COR-L47 (cell line): Measurements from ENCODE around the gene TLE5.
"Not testable (repeated sequence)": the region's sequence is repeated elsewhere in the genome, so short reads cannot be mapped to it uniquely, and the experiment has no call there.

Experiments used
- DNase-seq: peaks from one replicate; lab custom pipeline; 2025; lab: John Stamatoyannopoulos, UW

The TLE5 gene

DNA sequence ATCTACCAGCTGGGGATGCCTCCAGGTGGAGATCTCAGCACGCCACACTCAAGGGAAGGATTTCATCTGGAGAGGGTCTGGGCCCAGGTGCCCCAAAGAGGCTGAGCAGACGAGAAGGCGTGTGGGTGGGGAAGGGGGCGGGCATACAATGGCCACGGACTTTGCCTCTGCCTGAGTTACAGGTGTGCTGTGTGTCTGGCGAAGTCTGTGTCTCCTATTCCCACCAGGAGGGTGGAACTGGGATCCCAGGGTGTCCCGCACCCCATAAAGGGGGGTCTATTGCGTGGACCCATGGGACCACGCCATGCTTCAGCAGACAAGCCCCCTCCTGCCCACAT, 36.8 kb downstream of the TLE5 start:
- no peak for DNase-seq

- no peak for DNase-seq
These were observed 37.3 kb downstream of the TLE5 start for GRCh38 chr19:3024870-3025548.

DNA sequence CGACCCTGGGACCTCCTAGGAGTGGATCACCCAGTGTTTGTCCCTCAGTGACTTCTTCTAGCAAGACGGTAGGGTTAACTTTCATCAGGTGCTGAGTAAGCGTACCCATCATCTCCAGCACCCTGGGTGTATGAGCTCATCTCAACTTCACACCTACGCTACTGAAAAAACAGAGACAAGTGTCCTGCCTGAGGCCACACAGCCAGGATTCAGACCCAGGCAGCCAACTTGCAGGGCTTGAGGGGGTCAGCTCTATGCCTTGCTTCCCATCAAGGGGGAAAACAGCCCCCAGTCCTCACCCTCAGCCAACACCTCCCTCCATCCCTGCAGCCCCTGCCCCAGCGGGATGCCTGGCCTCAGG, 37.8 kb downstream of the TLE5 start:
- DNase-seq: no peak

GRCh38 chr19:3020321-3020960, 41.9 kb downstream of the TLE5 start:
- no peak for DNase-seq

- DNase-seq: no peak
These were observed 43.0 kb downstream of the TLE5 start for GRCh38 chr19:3019211-3019854.

DNA sequence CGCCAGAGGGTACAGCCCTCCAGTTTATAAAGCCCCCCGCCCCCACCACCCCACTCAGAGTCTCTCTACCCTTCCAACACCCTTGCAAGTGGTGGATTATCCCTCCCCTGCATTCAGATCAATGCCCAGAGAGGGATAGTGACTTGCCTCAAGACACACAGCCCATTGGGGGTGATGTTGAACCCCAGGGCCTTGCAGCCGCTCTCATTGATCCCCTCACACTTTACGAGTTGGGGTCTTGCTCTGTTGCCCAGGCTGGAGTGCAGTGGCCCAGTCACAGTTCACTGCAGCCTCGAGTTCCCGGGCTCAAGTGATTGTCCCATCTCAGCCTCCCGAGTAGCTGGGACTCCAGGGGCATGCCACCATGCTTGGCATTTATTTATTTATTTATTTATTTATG, 44.4 kb downstream of the TLE5 start:
- DNase-seq: no peak

DNA sequence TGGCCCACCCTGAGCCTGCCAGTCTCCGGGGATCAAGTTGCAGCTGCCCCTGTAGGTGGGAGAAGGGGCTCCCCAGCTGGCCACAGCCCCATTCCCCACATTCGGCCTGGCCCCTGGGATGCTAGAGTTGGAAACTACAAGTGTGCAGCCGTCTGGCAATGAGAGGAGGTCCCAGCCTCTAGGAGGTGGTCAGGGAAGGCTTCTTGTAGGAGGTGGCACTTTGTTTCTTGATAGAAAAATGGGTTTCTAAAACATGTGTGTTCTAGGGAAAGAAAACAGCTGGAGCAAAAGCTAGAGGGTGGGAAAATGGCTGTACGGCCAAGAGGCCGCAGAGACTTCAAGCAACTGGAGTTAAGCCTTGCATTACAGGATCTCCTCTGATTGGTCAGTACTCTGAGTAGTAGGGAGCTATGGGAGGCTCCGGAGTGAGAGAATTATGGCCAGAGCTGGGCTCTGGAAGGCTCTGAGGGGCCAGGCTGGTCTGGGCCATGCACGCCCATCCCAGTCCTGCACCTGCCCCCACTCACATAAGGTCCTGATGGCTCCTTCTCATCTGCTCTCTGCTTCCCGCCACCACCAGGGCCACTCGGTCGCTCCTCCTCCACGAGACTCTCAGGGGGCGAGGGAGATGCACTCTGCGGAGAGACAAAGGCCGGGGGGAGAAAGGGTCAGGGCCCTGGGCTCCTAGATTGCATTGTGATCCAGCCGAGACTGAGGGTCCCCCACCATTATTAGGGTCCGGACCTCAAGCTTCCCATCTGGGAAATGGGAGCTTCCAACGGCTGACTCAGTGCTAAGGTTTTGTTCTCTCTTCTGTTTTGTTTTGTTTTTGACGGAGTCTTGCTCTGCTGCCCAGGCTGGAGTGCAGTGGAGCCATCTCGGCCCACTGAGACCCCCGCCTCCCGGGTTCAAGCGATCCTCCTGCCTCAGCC, 46.9 kb downstream of the TLE5 start:
- DNase-seq: no peak

- DNase-seq: no peak
These were observed 48.2 kb downstream of the TLE5 start for GRCh38 chr19:3014135-3014534.

GRCh38 chr19:3013263-3013725, 49.0 kb downstream of the TLE5 start:
- no peak for DNase-seq

DNA sequence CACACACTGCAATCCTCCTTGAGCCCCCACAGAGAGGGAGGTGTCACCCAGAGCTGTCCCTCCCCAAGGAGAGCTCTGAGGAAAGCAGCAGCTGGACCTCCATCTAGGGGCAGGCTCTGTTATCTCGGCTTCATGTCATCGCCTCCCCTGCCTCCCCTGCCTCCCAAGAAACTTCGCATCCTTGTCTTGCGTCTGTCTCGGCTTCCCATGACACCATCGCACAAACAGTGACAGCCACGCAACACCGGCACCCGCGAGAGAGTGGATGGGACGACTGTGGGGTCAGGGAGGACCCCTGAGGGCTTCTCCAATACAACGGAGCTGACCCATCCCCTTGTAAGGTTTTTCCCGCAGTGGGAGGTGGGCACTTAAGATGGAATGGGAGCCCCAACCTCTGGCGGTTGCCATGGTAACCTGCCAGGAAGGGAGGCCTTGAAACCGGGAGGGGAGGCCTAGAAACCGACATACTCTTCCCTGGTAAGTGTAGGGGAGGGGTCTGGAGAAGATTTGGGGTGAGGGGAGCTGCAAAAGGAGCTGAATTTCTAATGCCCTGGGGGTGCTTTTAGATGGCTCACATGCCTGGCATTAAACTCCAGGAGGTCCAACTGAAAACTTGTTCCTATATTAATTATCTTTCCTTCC, 49.6 kb downstream of the TLE5 start:
- peak; percentile 70 for DNase-seq

DNA sequence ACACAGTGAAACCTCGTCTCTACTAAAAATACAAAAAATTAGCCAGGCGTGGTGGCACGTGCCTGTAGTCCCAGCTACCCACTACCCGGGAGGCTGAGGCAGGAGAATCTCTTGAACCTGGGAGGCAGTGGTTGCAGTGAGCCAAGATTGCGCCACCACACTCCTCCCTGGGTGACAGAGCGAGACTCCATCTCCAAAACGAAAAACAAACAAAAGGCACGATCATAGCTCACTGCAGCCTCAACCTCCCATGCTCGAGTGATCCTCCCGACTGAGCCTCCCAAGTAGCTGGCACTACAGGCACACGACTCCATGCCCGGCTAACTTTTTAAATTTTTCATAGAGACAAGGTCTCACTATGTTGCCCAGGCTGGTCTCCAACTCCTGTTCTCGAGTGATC, 50.2 kb downstream of the TLE5 start:
- not testable (repeated sequence) for DNase-seq

DNA sequence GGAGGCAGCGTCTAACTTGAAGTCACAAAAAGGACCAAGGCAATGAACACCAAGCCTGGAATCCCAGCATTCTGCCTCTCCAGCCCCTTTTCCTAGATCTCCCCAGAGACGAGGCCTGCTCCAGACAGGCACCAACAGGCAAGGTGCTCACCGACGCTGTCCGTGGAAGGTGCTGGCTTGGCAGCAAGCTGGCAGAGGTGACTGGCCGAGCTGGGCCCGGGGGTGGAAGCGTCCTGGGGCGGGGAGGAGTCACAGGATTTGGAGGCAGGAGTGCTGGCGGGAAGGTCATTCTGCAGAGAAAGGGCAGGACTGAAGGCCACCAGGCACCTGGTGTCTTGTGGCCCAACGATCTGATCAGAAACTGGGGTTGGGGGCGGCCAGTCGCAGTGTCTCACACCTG, 51.4 kb downstream of the TLE5 start:
- DNase-seq: no peak

- no peak for DNase-seq
These were observed 53.3 kb downstream of the TLE5 start for GRCh38 chr19:3008994-3009393.

DNA sequence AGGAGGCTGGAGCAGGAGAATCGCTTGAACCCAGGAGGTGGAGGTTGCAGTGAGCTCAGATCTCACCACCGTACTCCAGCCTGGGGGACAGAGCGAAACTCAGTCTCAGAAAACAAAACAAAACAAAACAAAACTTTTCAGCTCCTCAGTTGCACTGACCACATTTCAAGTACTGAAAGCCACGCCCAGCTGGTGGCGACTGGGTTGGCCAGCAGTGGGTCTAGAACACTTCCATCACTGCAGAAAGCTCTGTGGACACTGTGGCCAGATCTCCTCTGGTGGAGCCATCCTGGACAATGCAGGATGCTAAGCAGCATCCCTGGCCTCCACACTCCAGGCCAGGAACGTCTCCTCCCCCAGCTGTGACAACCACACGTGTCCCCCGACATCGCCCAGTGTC, 54.3 kb downstream of the TLE5 start:
- no peak for DNase-seq

DNA sequence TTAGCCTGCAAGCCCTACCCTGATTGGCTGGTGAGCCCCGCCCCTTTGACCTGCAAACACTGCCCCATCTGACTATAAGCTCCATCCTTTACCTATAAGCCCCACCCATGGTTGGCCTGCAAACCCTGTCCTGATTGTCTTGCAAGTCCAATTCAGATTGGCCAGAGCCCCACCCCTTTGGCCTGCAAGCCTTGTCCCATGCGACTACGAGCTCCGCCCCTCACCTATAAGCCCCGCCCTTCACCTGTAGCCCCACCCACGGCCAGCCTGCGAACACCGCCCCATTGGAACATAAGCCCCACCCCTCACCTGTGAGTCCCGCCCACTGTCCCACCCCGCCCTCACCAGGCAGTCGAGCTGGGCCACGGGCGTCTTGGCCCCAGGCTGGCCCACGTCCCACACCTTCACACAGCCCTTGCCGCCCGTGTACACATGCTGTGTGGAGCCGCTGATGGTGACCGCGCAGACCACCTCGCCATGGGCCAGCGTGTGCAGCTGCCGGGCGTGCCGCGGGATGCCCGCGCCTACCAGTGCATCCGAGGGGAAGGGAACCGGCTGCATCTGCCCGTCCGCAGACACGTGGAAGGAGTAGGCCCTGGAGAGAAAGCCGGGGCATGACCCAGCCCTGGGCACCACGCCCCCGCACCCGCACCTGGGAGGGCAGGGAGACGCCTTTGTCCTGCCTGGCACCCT, 56.1 kb downstream of the TLE5 start:
- no peak for DNase-seq

DNA sequence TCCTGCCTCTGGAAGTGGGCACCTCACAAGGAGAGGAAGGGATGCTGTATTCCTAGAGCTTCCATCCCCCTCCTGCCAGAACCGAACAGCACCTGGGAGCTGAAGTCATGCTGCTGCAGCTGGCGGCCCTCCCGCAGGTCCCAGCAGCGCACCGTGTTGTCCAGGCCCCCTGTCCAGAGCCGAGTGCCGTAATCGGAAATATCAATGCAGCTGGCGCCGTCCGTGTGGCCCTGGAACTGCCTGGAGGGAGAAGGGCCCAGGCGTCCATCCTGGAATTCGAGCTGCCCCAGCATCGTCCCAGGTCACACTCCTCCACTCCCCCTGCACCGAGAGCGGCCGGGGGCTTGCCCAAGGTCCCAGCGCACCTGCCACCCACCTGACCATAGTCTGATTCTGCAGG, 57.0 kb downstream of the TLE5 start:
- no peak for DNase-seq

GRCh38 chr19:3004522-3004921, 57.8 kb downstream of the TLE5 start:
- no peak for DNase-seq

DNA sequence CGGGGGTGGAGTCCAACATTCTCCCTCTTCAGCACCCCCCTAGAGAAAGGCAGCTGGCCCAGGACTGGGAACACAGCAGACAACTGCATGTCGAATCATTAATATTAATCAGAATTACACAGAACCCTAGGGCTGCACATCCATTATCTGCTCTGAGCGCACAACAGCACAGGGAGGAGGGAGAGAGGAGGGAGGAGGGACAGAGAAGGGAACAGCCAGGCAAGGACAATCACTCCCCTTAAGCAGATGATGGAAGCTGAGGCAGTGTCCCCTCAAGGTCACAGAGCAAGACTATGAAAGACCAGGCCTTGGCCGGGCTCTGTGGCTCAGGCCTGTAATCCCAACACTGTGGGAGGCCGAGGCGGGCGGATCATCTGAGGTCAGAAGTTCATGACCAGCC, 59.2 kb downstream of the TLE5 start:
- DNase-seq: no peak
